ENCODE measurements around the gene INSYN2A. TPM values are rescaled to one million over a fixed set of nuclear protein-coding genes. Genes with fewer than 3 reads are reported as not detected.

INSYN2A gene
- total RNA-seq, 4 donors from 2014 or later = 0.18 to 0.48 TPM; not detected in 2

DNA sequence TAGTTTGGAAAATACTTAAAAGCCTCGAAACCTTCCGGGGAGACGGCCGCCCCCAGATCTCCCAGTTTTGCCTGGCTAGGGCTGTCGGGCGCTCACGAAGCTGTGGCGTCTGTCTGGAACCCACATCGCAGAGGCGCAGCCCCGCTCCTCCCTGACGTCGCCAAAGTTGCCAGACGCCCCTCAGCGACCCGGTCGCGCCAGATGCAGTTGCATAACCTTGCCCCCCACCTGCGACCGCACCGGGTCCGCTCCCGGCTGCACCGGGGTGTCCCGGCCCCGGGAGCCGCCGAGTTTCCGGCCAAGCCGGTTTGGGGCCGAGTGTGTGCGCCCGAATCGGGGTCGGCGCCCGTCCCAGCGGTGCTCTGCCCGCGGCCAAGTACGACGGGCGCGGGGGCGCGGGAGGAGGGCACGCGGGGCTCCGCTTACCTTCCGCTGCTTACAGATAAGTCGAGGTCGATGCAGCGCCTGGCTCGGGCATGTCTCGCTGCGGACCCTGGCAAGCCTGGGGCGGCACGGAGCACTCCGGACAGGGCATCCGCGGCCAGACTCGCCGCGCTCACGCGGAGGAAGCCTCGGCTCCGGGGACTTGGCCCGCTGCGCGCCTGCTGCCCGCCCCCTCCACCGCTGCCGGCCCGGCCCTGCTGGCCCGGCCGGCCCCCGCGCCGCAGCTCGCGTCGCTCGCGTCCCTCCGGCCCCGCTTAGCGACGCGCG is 665 bp downstream of the INSYN2A start:
- DNase-seq = no peak

DNA sequence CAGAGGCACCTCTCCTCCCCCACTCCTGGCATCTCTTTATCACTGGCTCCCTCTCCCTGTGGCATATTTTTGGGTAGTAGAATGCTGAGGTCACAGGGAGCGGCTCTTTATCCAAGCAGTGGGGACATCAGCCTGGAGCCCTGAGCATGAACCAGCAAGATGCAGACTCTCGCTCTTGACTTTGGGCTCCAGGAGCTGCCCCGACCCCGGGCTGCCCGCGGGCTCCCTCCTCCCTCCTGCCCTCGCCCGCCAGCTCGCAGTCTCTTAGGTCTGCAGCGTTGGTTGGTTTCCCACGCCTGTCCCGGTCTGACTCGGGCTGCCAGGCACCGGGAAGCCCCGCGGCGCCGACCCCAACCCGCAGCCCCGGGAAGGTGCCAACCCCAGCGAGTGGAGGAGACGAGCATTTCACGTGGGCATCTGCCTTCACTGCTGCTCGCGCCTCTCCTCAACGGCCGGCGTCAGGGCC is 1.3 kb downstream of the INSYN2A start:
- no peaks in the 10 kb centered on the region for H3K36me3 ChIP-seq
- intact Hi-C loops (cut with DNase I; ENCODE audit: low total_unique reads) = no loop called here
- H3K4me3 ChIP-seq = peak overlapping the region in 1 of 2 donors; percentile 28
- no peak overlapping the region for H3K27ac ChIP-seq
- TF ChIP-seq, protein P1, sequence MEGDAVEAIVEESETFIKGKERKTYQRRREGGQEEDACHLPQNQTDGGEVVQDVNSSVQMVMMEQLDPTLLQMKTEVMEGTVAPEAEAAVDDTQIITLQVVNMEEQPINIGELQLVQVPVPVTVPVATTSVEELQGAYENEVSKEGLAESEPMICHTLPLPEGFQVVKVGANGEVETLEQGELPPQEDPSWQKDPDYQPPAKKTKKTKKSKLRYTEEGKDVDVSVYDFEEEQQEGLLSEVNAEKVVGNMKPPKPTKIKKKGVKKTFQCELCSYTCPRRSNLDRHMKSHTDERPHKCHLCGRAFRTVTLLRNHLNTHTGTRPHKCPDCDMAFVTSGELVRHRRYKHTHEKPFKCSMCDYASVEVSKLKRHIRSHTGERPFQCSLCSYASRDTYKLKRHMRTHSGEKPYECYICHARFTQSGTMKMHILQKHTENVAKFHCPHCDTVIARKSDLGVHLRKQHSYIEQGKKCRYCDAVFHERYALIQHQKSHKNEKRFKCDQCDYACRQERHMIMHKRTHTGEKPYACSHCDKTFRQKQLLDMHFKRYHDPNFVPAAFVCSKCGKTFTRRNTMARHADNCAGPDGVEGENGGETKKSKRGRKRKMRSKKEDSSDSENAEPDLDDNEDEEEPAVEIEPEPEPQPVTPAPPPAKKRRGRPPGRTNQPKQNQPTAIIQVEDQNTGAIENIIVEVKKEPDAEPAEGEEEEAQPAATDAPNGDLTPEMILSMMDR (IDR thresholded peaks at IDR 0.05) = no peak
- TF ChIP-seq POLR2A (IDR thresholded peaks at IDR 0.05) = no peak
- no peaks in the 10 kb centered on the region for H3K27me3 ChIP-seq
- DNase-seq = no peak
- H3K9me3 ChIP-seq = no peaks in the 10 kb centered on the region
- H3K4me1 ChIP-seq = peaks cover 0 to 5% of the 10 kb centered on the region in 2 donors

More for the DNA sequence above, 665 bp downstream of the INSYN2A start:
- no peak for TF ChIP-seq POLR2A (IDR thresholded peaks at IDR 0.05)
- TF ChIP-seq, protein P1 (IDR thresholded peaks at IDR 0.05) = no peak
- intact Hi-C loops (cut with DNase I; ENCODE audit: low total_unique reads) = no loop called here
- Histone ChIP-seq H3K4me3 (peak overlapping the region; percentile 0 to 28), H3K27me3 (no peaks in the 10 kb centered on the region), H3K36me3 (no peaks in the 10 kb centered on the region), H3K9me3 (no peaks in the 10 kb centered on the region), H3K27ac (no peak overlapping the region), H3K4me1 (peaks cover 0 to 5% of the 10 kb centered on the region in 2 donors)

DNA sequence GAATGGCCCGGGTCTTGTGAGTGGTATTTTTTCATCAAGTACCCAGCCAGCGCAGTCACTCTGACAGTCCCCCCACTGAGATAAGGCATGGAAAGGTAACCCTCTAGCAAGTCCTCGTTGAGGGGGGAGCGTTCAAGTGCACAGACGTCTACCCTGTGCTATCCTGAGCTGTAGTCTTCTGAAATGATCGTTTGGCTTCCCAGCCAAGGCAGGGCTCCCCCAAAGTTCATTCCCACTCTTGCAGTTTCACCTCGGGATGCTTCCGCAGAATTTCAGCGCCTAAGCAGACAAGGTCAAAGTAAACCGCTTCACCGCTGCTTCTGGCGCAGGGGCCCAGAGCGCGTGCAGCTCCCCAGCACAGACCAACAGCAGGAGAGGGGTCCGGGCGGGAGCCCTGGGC is 1.8 kb downstream of the INSYN2A start:
- Histone ChIP-seq H3K27ac (no peak overlapping the region), H3K9me3 (no peaks in the 10 kb centered on the region), H3K27me3 (no peaks in the 10 kb centered on the region), H3K4me3 (no peak overlapping the region), H3K4me1 (peaks cover 0 to 5% of the 10 kb centered on the region in 2 donors), H3K36me3 (no peaks in the 10 kb centered on the region)
- DNase-seq = no peak
- intact Hi-C loops (cut with DNase I; ENCODE audit: low total_unique reads) = no loop called here
- no peak for TF ChIP-seq POLR2A (IDR thresholded peaks at IDR 0.05)
- TF ChIP-seq, protein P1 (IDR thresholded peaks at IDR 0.05) = no peak

DNA sequence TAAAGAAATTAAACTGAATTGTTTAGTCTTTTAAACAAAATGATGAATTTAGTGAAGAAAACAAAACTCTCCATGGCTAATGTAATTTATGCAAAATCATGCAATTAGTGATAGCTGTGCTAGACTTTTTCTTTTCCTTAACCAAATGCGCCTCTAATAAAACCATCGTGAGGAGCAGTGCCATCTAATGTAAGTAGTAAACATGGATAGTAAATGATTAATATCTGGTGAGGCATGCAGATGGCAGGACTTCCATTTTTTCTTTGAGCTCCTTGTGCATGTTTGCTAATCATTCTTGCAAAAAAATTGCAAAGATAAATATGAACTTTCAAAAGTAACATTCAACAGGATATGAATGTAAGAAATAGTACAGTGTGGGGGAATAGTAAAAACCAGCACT is 2.3 kb downstream of the INSYN2A start:
- no peak overlapping the region for H3K27ac ChIP-seq
- intact Hi-C loops (cut with DNase I; ENCODE audit: low total_unique reads) = no loop called here
- no peak for DNase-seq
- H3K4me1 ChIP-seq = peaks cover 0 to 5% of the 10 kb centered on the region in 2 donors
- H3K4me3 ChIP-seq = no peak overlapping the region
- no peak for TF ChIP-seq POLR2A (IDR thresholded peaks at IDR 0.05)
- TF ChIP-seq, protein P1 (IDR thresholded peaks at IDR 0.05) = no peak
- no peaks in the 10 kb centered on the region for H3K36me3 ChIP-seq
- H3K9me3 ChIP-seq = no peaks in the 10 kb centered on the region
- no peaks in the 10 kb centered on the region for H3K27me3 ChIP-seq

DNA sequence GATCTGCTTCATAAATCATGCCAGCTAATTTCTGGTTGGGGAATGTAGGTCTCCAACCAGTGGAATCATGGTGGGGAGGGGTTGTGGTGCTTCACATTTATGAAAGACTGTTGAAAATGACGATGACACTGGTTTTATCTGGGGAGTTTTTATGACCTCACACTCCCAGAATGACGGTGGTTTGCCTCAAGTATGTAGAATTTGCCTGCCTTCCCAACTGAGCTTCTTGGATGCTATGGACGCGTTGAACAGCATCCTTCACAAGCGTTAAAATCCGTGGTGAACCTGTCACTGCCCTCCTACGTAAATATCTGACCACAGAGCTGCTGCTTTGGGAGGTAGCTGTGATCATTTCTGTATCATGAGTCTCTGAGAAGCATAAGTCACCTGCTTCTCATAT is 3.3 kb downstream of the INSYN2A start:
- H3K4me1 ChIP-seq = peaks cover 0 to 5% of the 10 kb centered on the region in 2 donors
- TF ChIP-seq, protein P1 (IDR thresholded peaks at IDR 0.05) = no peak
- TF ChIP-seq POLR2A (IDR thresholded peaks at IDR 0.05) = no peak
- no peak for DNase-seq
- H3K4me3 ChIP-seq = no peak overlapping the region
- no peaks in the 10 kb centered on the region for H3K9me3 ChIP-seq
- H3K27me3 ChIP-seq = no peaks in the 10 kb centered on the region
- H3K36me3 ChIP-seq = no peaks in the 10 kb centered on the region
- H3K27ac ChIP-seq = no peak overlapping the region
- intact Hi-C loops (cut with DNase I; ENCODE audit: low total_unique reads) = no loop called here
